GM12878 (cell line): ENCODE measurements around the gene SLC39A8.
"Not testable (repeated sequence)": the region's sequence is repeated elsewhere in the genome, so short reads cannot be mapped to it uniquely, and the experiment has no call there.

Experiments used
- NBN ChIP-seq: fragments of 450-650 bp; IDR thresholded peaks from 2 replicates; pipeline ENCODE4 v1.6.1; 2016
- RCOR1 ChIP-seq: conservative IDR thresholded peaks from 2 replicates; pipeline ENCODE4 v1.6.1; 2012; ENCODE audit warnings: low read depth, low read length, improper control_type of control experiment
- TF ChIP-seq, protein P1 (sequence below), 3 experiments: IDR thresholded peaks in 2 of 3; conservative IDR thresholded peaks in 1 of 3; 2 replicates each; pipeline ENCODE4 v1.5.1; 2011; ENCODE audit warnings: low read depth in 3 of 3, low read length in 3 of 3, mild to moderate bottlenecking in 3 of 3, control low read depth in 2 of 3, moderate library complexity in 2 of 3, inconsistent platforms in 1 of 3, mixed read lengths in 1 of 3; ENCODE audit not compliant: control insufficient read depth in 2 of 3, insufficient read depth in 1 of 3; ENCODE audit errors: extremely low read depth in 1 of 3

DNA sequence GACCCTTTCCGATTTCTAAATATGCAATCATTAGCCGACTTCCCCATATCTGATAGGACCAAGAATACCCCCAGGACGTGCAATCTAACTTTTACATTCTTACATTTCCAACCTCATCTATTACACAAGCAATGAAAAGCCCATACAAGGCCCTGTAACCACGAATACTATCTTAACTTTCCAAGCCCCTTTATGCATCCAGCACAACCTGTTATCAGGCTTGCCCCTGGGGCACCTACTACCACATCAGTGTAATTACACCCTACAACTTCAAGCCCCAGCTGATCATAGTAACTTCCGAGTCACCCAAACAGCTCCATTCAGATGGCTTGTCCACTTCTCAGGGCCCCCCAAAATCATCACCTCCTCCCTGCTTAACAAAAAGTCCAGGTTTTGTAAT, 102.0 kb downstream of the SLC39A8 start:
- not testable (repeated sequence) for TF ChIP-seq RCOR1, NBN
- TF ChIP-seq, protein P1, sequence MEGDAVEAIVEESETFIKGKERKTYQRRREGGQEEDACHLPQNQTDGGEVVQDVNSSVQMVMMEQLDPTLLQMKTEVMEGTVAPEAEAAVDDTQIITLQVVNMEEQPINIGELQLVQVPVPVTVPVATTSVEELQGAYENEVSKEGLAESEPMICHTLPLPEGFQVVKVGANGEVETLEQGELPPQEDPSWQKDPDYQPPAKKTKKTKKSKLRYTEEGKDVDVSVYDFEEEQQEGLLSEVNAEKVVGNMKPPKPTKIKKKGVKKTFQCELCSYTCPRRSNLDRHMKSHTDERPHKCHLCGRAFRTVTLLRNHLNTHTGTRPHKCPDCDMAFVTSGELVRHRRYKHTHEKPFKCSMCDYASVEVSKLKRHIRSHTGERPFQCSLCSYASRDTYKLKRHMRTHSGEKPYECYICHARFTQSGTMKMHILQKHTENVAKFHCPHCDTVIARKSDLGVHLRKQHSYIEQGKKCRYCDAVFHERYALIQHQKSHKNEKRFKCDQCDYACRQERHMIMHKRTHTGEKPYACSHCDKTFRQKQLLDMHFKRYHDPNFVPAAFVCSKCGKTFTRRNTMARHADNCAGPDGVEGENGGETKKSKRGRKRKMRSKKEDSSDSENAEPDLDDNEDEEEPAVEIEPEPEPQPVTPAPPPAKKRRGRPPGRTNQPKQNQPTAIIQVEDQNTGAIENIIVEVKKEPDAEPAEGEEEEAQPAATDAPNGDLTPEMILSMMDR (IDR thresholded peaks at IDR 0.05 in 2 of 3, conservative IDR thresholded peaks at IDR 0.05 in 1 of 3; ENCODE audit: control insufficient read depth in 2 of 3, extremely low read depth in 1 of 3, insufficient read depth in 1 of 3, low read depth in 3 of 3, low read length in 3 of 3), result not testable (repeated sequence)
